Neuron (in vitro differentiated cells): ENCODE data around the gene ARAF.

Experiments
- H2AFZ ChIP-seq: one replicate; pipeline ENCODE4 v1.6.1; 2013; ENCODE audit warnings: low read depth, mild to moderate bottlenecking, inconsistent platforms, low read length, moderate library complexity
- H3K27me3 ChIP-seq: one replicate; pipeline ENCODE4 v1.6.1; 2013; ENCODE audit warnings: low read length; ENCODE audit not compliant: insufficient read depth
- H3K36me3 ChIP-seq: one replicate; pipeline ENCODE4 v1.6.1; 2013; ENCODE audit warnings: low read length; ENCODE audit not compliant: insufficient read depth
- H3K4me1 ChIP-seq: one replicate; pipeline ENCODE4 v1.6.1; 2013; ENCODE audit warnings: low read length; ENCODE audit not compliant: insufficient read depth
- H3K4me3 ChIP-seq: 2 replicates; pipeline ENCODE4 v1.5.1; 2013; ENCODE audit warnings: mild to moderate bottlenecking, low read length, moderate library complexity
- H3K9me3 ChIP-seq: one replicate; pipeline ENCODE4 v1.6.1; 2013; ENCODE audit warnings: low read length

Gene ARAF

GRCh38 chrX:47605024-47605423, 44.0 kb downstream of the ARAF start:
- Histone ChIP-seq H3K27me3 (no peaks in the 10 kb centered on the region), H3K9me3 (peaks cover 3% of the 10 kb centered on the region), H3K4me3 (no peak overlapping the region), H2AFZ (no peak overlapping the region), H3K4me1 (peaks cover 4% of the 10 kb centered on the region), H3K36me3 (no peaks in the 10 kb centered on the region)

DNA sequence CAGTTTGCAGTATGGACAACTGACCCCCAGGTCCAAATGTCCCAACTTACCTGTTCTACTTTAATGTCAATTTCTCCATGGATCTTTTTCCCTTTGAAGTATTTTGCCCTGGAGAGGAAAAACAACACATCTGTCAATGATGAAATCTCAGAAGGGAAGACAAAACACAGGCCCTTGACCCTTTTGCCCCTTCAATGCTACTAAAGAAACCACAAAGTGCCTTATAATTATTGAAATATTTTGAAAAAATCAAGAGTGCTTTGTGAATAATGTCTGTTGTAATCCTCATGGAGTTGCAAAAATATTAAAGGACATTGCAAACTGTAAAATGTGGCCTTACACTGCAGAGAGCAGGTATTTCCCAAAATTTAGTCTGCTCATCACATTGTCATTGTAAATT, 46.1 kb downstream of the ARAF start:
- Histone ChIP-seq H3K9me3 (no peaks in the 10 kb centered on the region), H3K4me1 (peaks cover 4% of the 10 kb centered on the region), H3K27me3 (no peaks in the 10 kb centered on the region), H3K4me3 (no peak overlapping the region), H2AFZ (no peak overlapping the region), H3K36me3 (no peaks in the 10 kb centered on the region)

DNA sequence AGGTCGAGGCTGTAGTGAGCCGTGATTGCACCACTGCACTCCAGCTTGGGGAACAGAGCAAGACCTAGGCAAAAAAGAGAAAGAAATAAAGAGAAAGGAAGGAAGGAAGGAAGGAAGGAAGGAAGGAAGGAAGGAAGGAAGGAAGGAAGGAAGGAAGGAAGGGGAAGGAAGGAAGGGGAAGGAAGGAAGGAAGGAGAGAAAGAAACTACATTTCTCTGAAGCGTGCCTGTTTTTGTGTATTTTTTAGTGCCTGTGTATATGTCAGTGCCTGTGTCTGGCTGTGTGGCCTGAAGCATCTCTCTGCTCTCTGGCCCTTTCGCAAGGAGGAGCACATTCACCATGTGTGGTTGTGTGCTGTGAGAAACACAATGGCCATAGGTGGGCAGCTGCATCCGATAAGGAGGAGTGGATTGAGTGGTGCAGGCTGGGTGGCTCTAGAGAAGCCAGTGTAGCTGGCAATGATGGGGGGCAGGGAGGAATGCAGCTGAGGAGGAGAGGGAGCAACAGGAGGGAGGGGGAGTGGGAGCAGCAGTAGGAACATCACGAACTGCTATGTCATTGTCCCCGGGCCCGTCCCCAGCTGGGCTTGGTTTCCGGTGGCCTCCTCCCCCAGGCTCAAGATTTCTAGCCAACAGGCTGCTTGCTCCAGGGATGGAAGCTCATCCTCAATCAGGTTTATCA, 47.3 kb downstream of the ARAF start:
- H3K36me3 ChIP-seq, result no peaks in the 10 kb centered on the region
- no peak overlapping the region for H2AFZ ChIP-seq
- peaks cover 4% of the 10 kb centered on the region for H3K4me1 ChIP-seq
- H3K27me3 ChIP-seq, result no peaks in the 10 kb centered on the region
- H3K9me3 ChIP-seq, result no peaks in the 10 kb centered on the region
- no peak overlapping the region for H3K4me3 ChIP-seq

DNA sequence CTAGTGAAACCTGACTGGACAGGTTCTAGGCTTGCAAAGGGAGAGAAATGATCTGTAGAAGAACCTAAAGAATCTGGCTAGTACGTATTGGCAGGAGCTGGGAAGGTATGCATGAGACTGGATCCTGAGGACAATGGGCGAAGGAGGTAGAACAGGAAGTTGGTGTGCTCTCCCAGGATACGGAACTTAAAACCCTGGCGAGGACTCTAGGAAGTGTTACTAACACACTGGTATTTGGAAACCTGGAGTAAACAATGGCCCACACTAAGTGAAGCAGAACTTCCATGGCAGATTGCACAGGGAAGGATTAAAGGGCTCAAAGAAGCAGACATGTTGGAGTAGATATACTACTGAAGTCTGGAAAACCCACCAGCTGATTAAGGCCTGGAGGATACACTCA, 49.5 kb downstream of the ARAF start:
- Histone ChIP-seq H3K9me3 (no peaks in the 10 kb centered on the region), H3K36me3 (no peaks in the 10 kb centered on the region), H3K4me3 (no peak overlapping the region), H3K27me3 (no peaks in the 10 kb centered on the region), H3K4me1 (peaks cover 4% of the 10 kb centered on the region), H2AFZ (no peak overlapping the region)

- no peaks in the 10 kb centered on the region for H3K9me3 ChIP-seq
- H3K4me3 ChIP-seq, result no peak overlapping the region
- H2AFZ ChIP-seq, result no peak overlapping the region
- H3K36me3 ChIP-seq, result no peaks in the 10 kb centered on the region
- H3K27me3 ChIP-seq, result no peaks in the 10 kb centered on the region
- peaks cover 4% of the 10 kb centered on the region for H3K4me1 ChIP-seq
Observed at GRCh38 chrX:47611489-47611888, 50.5 kb downstream of the ARAF start.

GRCh38 chrX:47611926-47612325, 50.9 kb downstream of the ARAF start:
- Histone ChIP-seq H3K4me1 (peaks cover 4% of the 10 kb centered on the region), H3K4me3 (no peak overlapping the region), H3K36me3 (no peaks in the 10 kb centered on the region), H3K9me3 (no peaks in the 10 kb centered on the region), H3K27me3 (no peaks in the 10 kb centered on the region), H2AFZ (no peak overlapping the region)

- Histone ChIP-seq H3K4me3 (no peak overlapping the region), H3K27me3 (no peaks in the 10 kb centered on the region), H2AFZ (no peak overlapping the region), H3K9me3 (no peaks in the 10 kb centered on the region), H3K4me1 (peaks cover 4% of the 10 kb centered on the region), H3K36me3 (no peaks in the 10 kb centered on the region)
Observed at GRCh38 chrX:47612418-47612817, 51.4 kb downstream of the ARAF start.

- H3K9me3 ChIP-seq, result no peaks in the 10 kb centered on the region
- H3K36me3 ChIP-seq, result no peaks in the 10 kb centered on the region
- H2AFZ ChIP-seq, result no peak overlapping the region
- peaks cover 4% of the 10 kb centered on the region for H3K4me1 ChIP-seq
- H3K4me3 ChIP-seq, result no peak overlapping the region
- no peaks in the 10 kb centered on the region for H3K27me3 ChIP-seq
Observed at GRCh38 chrX:47613082-47613481, 52.1 kb downstream of the ARAF start.

DNA sequence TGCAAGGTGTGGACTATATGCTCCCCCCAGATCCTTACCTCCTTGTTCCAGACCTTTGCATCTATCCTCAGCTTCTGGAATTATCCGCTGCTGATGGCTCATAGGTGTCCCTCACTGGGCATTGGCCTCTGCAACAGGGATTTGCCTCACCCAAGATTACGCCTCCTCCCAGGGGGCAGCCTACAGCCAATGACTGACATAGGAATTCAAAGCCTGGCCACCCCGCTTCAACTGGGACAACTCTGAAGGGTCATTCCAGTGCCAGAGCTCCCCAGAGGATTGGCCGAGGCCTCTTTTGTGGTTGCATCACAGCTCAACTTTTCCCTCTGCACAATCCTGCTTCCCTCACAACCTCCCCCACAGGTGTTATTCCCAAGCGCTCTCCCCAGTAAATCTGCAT, 53.6 kb downstream of the ARAF start:
- no peaks in the 10 kb centered on the region for H3K27me3 ChIP-seq
- no peaks in the 10 kb centered on the region for H3K9me3 ChIP-seq
- no peaks in the 10 kb centered on the region for H3K36me3 ChIP-seq
- H3K4me3 ChIP-seq, result no peak overlapping the region
- H3K4me1 ChIP-seq, result no peaks in the 10 kb centered on the region
- H2AFZ ChIP-seq, result no peak overlapping the region

- H3K36me3 ChIP-seq, result no peaks in the 10 kb centered on the region
- no peaks in the 10 kb centered on the region for H3K9me3 ChIP-seq
- H2AFZ ChIP-seq, result no peak overlapping the region
- peak overlapping the region; percentile 50 for H3K4me3 ChIP-seq
- no peaks in the 10 kb centered on the region for H3K4me1 ChIP-seq
- no peaks in the 10 kb centered on the region for H3K27me3 ChIP-seq
Observed at GRCh38 chrX:47618923-47619485, 58.0 kb downstream of the ARAF start.

- Histone ChIP-seq H3K36me3 (no peaks in the 10 kb centered on the region), H3K4me3 (peak within 1 kb of the TSS; percentile 50)
Observed at GRCh38 chrX:47619486-47620302, 58.7 kb downstream of the ARAF start, which contains the start of gene SYN1. Gene SYN1, minus strand, starts transcription at chrX:47619857. Its CDS starts 129 bp downstream, at chrX:47619728.

DNA sequence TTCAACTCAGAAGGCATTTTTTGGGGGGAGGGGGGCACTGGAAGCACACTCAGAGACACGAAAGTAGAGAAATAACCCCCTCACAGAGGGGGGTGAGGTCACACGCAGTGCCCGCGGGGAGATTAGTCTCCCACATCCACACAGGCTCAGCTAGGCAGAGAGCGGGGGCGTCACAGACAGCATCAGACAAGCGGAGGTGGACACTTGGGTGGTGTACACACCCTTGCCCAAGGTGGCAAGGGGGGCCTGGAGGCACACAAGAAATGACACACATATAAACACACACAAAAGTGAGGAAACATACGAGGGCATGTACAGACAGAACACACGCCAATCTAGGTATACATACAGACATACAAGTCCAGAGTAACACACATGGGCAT, 59.3 kb downstream of the ARAF start:
- no peaks in the 10 kb centered on the region for H3K36me3 ChIP-seq
- H3K4me3 ChIP-seq, result peak overlapping the region; percentile 26
- H3K27me3 ChIP-seq, result no peaks in the 10 kb centered on the region
- H2AFZ ChIP-seq, result no peak overlapping the region
- no peaks in the 10 kb centered on the region for H3K4me1 ChIP-seq
- no peaks in the 10 kb centered on the region for H3K9me3 ChIP-seq

More at GRCh38 chrX:47619486-47620302, 58.7 kb downstream of the ARAF start, which contains the start of gene SYN1:
- Histone ChIP-seq H3K9me3 (no peaks in the 10 kb centered on the region), H3K27me3 (no peaks in the 10 kb centered on the region), H3K4me1 (no peaks in the 10 kb centered on the region), H2AFZ (peak within 1 kb of the TSS; percentile 12)
